GM12878 (cell line): ENCODE data around the gene ZNF544. TPM values are rescaled to one million over a fixed set of nuclear protein-coding genes. Genes with fewer than 3 reads are reported as not detected.

ENCODE experiments used
- EGR1 ChIP-seq, 2 experiments: IDR thresholded peaks; 1 replicate in 1 of 2; 2 replicates in 1 of 2; pipeline ENCODE4 v1.6.1; 2011 to 2012; ENCODE audit warnings: low read depth in 2 of 2, low read length in 2 of 2, borderline replicate concordance in 1 of 2, mild to moderate bottlenecking in 1 of 2, moderate library complexity in 1 of 2
- GABPA ChIP-seq: IDR thresholded peaks from 2 replicates; pipeline ENCODE4 v1.6.1; 2014; ENCODE audit warnings: antibody characterized with exemption, low read depth, mild to moderate bottlenecking, inconsistent platforms
- HDGF ChIP-seq: fragments of 450-650 bp; IDR thresholded peaks from 2 replicates; pipeline ENCODE4 v1.6.1; 2016; ENCODE audit warnings: antibody characterized with exemption
- KAT2A ChIP-seq: conservative IDR thresholded peaks from 2 replicates; pipeline ENCODE4 v1.6.1; 2011; ENCODE audit warnings: low read depth, low read length; ENCODE audit not compliant: control insufficient read depth
- KLF5 ChIP-seq: fragments of 450-650 bp; IDR thresholded peaks from 2 replicates; pipeline ENCODE4 v1.6.1; 2014; ENCODE audit warnings: mild to moderate bottlenecking; ENCODE audit not compliant: partially characterized antibody
- NFYA ChIP-seq: IDR thresholded peaks from 2 replicates; pipeline ENCODE4 v1.6.1; 2011; ENCODE audit warnings: low read depth, mild to moderate bottlenecking, low read length, improper control_type of control experiment, borderline replicate concordance
- NFYB ChIP-seq: IDR thresholded peaks from 2 replicates; pipeline ENCODE4 v1.6.1; 2011; ENCODE audit warnings: low read depth, mild to moderate bottlenecking, low read length, improper control_type of control experiment, moderate library complexity; ENCODE audit not compliant: insufficient read depth
- PAX5 ChIP-seq: IDR thresholded peaks from 2 replicates; pipeline ENCODE4 v1.6.1; 2011; ENCODE audit warnings: low read depth, low read length, borderline replicate concordance
- POLR2AphosphoS5 ChIP-seq: IDR thresholded peaks from 2 replicates; pipeline ENCODE4 v1.6.1; 2011; ENCODE audit warnings: mild to moderate bottlenecking, low read length, inconsistent platforms
- SMAD1 ChIP-seq: fragments of 450-650 bp; IDR thresholded peaks from 2 replicates; pipeline ENCODE4 v1.6.1; 2018; ENCODE audit warnings: mild to moderate bottlenecking, low read depth; ENCODE audit not compliant: partially characterized antibody
- SUZ12 ChIP-seq: fragments of 200-600 bp; sonication (generic); IDR thresholded peaks from one replicate; pipeline ENCODE4 v1.6.1; 2018; ENCODE audit warnings: antibody characterized with exemption, mild to moderate bottlenecking; ENCODE audit not compliant: unreplicated experiment
- TBL1XR1 ChIP-seq: IDR thresholded peaks from 2 replicates; pipeline ENCODE4 v1.6.1; 2012; ENCODE audit warnings: low read depth, low read length, improper control_type of control experiment
- TCF3 ChIP-seq: IDR thresholded peaks from 2 replicates; pipeline ENCODE4 v1.6.1; 2012; ENCODE audit warnings: low read depth, mild to moderate bottlenecking, low read length, borderline replicate concordance; ENCODE audit not compliant: insufficient read depth
- TCF7 ChIP-seq: IDR thresholded peaks from 2 replicates; pipeline ENCODE4 v1.6.1; 2014; ENCODE audit warnings: antibody characterized with exemption, borderline replicate concordance
- ZNF207 ChIP-seq: fragments of 450-650 bp; IDR thresholded peaks from 2 replicates; pipeline ENCODE4 v1.6.1; 2014; ENCODE audit warnings: antibody characterized with exemption, mild to moderate bottlenecking, borderline replicate concordance
- ZNF24 ChIP-seq: fragments of 450-650 bp; IDR thresholded peaks from 2 replicates; pipeline ENCODE4 v1.6.1; 2017; ENCODE audit warnings: antibody characterized with exemption, mild to moderate bottlenecking
- ZNF274 ChIP-seq: IDR thresholded peaks from one replicate; pipeline ENCODE4 v1.8.0; 2011; ENCODE audit not compliant: insufficient read length, insufficient read depth
- polyA plus RNA-seq, 11 experiments: library from polyadenylated mRNA; depleted of rRNA in 4 of 11; unstranded in 6 of 11; stranded (reverse) in 5 of 11; fragments of >200 nt; fragmentation: Nextera tagmentation in 4 of 11; fragmentation: Illumina TruSeq in 1 of 11; extraction: Ambion mirVana in 4 of 11; extraction: Trizol in 1 of 11; gene quantifications; 1 replicate in 1 of 11; 2 replicates in 10 of 11; pipeline versions ENCODE4 v1.2.1 to v1.2.3, GENCODE V29; 2011 to 2016; ENCODE audit warnings: inconsistent platforms in 2 of 11, missing spikeins in 2 of 11, low read depth in 1 of 11
- total RNA-seq, 4 experiments: library from RNA; depleted of rRNA in 3 of 4; stranded (reverse); fragments of >200 nt in 3 of 4; fragmentation: Illumina TruSeq in 1 of 4; extraction: Trizol in 1 of 4; gene quantifications; 2 replicates each; pipeline versions ENCODE4 v1.2.1 to v1.2.3, GENCODE V29; 2013 to 2021
- TF ChIP-seq, protein P1 (sequence below): IDR thresholded peaks from 2 replicates; pipeline ENCODE4 v1.6.1; 2012; ENCODE audit warnings: low read length, inconsistent platforms
- TF ChIP-seq, protein P2 (sequence below): fragments of 450-650 bp; IDR thresholded peaks from 2 replicates; pipeline ENCODE4 v1.6.1; 2017; ENCODE audit warnings: antibody characterized with exemption, mild to moderate bottlenecking, moderate library complexity
- TF ChIP-seq, protein P3 (sequence below): fragments of 450-650 bp; IDR thresholded peaks from 2 replicates; pipeline ENCODE4 v1.6.1; 2017; ENCODE audit warnings: borderline replicate concordance
- TF ChIP-seq, protein P4 (sequence below): fragments of 150-350 bp; IDR thresholded peaks from 2 replicates; pipeline ENCODE4 v1.6.1; 2016; ENCODE audit warnings: low read depth, low read length

Gene ZNF544
- total and polyA plus RNA-seq, 10 of the 15 experiments (the other 5 are each of a cell fraction or from before 2014, with no cell fraction given): 27.3 to 70.1 (median 42.6) TPM

DNA sequence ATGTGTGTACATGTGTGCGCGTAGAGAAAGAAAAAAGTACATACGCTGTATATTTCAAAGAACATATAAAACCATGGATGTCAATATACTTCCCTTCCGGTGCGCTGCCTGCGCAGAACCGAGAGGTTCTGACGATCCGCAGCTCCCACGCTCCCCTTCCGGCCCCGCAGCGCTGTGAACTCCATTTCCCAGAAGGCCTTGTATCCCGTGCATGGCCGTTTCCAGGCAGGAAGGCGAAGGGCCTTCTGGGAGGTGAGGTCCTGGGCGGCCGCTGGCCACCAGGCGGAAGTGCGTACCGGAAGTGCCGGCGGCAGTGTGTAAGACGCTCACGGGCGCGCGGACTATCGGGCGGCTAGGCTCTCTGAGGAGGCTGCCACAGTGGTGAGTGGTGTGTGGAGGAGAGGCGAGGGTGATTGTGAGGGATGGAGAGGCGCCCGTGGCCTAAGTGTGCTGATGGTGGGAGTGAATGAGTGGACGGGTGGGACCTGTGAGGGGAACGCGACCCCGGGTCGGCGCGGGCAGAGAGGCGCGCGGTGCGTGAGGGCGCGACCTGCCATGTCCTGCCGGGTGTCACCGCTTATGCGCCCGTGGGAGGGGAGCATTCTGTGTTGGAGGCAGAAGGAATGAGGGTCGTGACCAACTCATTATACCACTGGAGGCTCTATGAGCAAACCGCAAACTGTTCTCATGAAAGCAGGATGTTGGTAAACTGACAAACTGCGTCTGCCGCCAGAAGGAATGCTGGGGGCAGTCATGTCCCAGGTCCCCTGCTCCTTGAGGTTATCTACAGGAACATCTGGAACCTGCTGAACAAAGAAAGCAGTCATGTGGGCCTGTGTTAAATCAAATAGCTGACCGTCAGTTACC, 76.6 kb downstream of the ZNF544 start, which contains the start of gene ERVK3-1 (continued):
- TF ChIP-seq TBL1XR1: no peak
- peak; percentile 98 for TF ChIP-seq POLR2AphosphoS5
- TF ChIP-seq, protein P1, sequence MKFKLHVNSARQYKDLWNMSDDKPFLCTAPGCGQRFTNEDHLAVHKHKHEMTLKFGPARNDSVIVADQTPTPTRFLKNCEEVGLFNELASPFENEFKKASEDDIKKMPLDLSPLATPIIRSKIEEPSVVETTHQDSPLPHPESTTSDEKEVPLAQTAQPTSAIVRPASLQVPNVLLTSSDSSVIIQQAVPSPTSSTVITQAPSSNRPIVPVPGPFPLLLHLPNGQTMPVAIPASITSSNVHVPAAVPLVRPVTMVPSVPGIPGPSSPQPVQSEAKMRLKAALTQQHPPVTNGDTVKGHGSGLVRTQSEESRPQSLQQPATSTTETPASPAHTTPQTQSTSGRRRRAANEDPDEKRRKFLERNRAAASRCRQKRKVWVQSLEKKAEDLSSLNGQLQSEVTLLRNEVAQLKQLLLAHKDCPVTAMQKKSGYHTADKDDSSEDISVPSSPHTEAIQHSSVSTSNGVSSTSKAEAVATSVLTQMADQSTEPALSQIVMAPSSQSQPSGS: no peak
- TF ChIP-seq TCF7: no peak
- no peak for TF ChIP-seq ZNF24
- TF ChIP-seq ZNF207: peak; percentile 65
- peak; percentile 94 for TF ChIP-seq GABPA
- TF ChIP-seq EGR1 (IDR thresholded peaks at IDR 0.05; ENCODE audit: borderline replicate concordance in 1 of 2, low read depth in 2 of 2, low read length in 2 of 2): peak in 1 of 2 experiments; percentile 75; a peak in 2 of 3 replicates
- TF ChIP-seq ZNF274: no peak
- TF ChIP-seq, protein P2, sequence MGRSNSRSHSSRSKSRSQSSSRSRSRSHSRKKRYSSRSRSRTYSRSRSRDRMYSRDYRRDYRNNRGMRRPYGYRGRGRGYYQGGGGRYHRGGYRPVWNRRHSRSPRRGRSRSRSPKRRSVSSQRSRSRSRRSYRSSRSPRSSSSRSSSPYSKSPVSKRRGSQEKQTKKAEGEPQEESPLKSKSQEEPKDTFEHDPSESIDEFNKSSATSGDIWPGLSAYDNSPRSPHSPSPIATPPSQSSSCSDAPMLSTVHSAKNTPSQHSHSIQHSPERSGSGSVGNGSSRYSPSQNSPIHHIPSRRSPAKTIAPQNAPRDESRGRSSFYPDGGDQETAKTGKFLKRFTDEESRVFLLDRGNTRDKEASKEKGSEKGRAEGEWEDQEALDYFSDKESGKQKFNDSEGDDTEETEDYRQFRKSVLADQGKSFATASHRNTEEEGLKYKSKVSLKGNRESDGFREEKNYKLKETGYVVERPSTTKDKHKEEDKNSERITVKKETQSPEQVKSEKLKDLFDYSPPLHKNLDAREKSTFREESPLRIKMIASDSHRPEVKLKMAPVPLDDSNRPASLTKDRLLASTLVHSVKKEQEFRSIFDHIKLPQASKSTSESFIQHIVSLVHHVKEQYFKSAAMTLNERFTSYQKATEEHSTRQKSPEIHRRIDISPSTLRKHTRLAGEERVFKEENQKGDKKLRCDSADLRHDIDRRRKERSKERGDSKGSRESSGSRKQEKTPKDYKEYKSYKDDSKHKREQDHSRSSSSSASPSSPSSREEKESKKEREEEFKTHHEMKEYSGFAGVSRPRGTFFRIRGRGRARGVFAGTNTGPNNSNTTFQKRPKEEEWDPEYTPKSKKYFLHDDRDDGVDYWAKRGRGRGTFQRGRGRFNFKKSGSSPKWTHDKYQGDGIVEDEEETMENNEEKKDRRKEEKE: no peak
- no peak for TF ChIP-seq PAX5
- peak; percentile 44; the same call in 1 of the 2 replicates for TF ChIP-seq TCF3
- TF ChIP-seq SMAD1: peak; percentile 80
- peak; percentile 64 for TF ChIP-seq KLF5
- TF ChIP-seq, protein P3, sequence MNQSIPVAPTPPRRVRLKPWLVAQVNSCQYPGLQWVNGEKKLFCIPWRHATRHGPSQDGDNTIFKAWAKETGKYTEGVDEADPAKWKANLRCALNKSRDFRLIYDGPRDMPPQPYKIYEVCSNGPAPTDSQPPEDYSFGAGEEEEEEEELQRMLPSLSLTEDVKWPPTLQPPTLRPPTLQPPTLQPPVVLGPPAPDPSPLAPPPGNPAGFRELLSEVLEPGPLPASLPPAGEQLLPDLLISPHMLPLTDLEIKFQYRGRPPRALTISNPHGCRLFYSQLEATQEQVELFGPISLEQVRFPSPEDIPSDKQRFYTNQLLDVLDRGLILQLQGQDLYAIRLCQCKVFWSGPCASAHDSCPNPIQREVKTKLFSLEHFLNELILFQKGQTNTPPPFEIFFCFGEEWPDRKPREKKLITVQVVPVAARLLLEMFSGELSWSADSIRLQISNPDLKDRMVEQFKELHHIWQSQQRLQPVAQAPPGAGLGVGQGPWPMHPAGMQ: no peak
- no peak for TF ChIP-seq NFYA
- TF ChIP-seq, protein P4, sequence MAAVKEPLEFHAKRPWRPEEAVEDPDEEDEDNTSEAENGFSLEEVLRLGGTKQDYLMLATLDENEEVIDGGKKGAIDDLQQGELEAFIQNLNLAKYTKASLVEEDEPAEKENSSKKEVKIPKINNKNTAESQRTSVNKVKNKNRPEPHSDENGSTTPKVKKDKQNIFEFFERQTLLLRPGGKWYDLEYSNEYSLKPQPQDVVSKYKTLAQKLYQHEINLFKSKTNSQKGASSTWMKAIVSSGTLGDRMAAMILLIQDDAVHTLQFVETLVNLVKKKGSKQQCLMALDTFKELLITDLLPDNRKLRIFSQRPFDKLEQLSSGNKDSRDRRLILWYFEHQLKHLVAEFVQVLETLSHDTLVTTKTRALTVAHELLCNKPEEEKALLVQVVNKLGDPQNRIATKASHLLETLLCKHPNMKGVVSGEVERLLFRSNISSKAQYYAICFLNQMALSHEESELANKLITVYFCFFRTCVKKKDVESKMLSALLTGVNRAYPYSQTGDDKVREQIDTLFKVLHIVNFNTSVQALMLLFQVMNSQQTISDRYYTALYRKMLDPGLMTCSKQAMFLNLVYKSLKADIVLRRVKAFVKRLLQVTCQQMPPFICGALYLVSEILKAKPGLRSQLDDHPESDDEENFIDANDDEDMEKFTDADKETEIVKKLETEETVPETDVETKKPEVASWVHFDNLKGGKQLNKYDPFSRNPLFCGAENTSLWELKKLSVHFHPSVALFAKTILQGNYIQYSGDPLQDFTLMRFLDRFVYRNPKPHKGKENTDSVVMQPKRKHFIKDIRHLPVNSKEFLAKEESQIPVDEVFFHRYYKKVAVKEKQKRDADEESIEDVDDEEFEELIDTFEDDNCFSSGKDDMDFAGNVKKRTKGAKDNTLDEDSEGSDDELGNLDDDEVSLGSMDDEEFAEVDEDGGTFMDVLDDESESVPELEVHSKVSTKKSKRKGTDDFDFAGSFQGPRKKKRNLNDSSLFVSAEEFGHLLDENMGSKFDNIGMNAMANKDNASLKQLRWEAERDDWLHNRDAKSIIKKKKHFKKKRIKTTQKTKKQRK: no peak
- no peak for TF ChIP-seq SUZ12
- peak; percentile 98 for TF ChIP-seq HDGF
- TF ChIP-seq KAT2A: no peak
- TF ChIP-seq NFYB: no peak
